ENCODE results near the gene SRSF9. TPM values are rescaled to one million over a fixed set of nuclear protein-coding genes. Genes with fewer than 3 reads are reported as not detected.
"Not testable (repeated sequence)": the region's sequence is repeated elsewhere in the genome, so short reads cannot be mapped to it uniquely, and the experiment has no call there.

Gene SRSF9
- total RNA-seq (100 to 1,000 TPM in 2 of 5 donors, 10 to 100 TPM in 3; 41.1 to 218 (median 92.3) TPM), polyA plus RNA-seq (100 to 1,000 TPM in 2 of 3 donors, 10 to 100 TPM in 1; 86.1 to 116 (median 112) TPM)
- long read RNA-seq, donor 1, transcript SRSF9-204 (2 exons, 1,446 nt): minor isoform, 16 of 103 reads
- long read RNA-seq, donor 1, transcript SRSF9-201 (4 exons, 1,201 nt): major isoform, 45 of 103 reads
- long read RNA-seq, donor 1, transcript SRSF9-203 (1 exons, 1,704 nt): minor isoform, 40 of 103 reads
- long read RNA-seq, donor 1, partial matches to known transcripts: 0 of 103 reads
- long read RNA-seq, donor 1, other reads (novel, unspliced or antisense): 0 of 103 reads
- long read RNA-seq, donor 2, transcript SRSF9-203 (1 exons, 1,704 nt): minor isoform, 23 of 121 reads
- long read RNA-seq, donor 2, transcript SRSF9-204 (2 exons, 1,446 nt): minor isoform, 16 of 121 reads
- long read RNA-seq, donor 2, transcript SRSF9-201 (4 exons, 1,201 nt): major isoform, 70 of 121 reads
- long read RNA-seq, donor 2, partial matches to known transcripts: 8 of 121 reads
- long read RNA-seq, donor 2, other reads (novel, unspliced or antisense): 0 of 121 reads
- long read RNA-seq, donor 3, transcript SRSF9-203 (1 exons, 1,704 nt): major isoform, 44 of 115 reads
- long read RNA-seq, donor 3, transcript SRSF9-204 (2 exons, 1,446 nt): minor isoform, 28 of 115 reads
- long read RNA-seq, donor 3, transcript SRSF9-201 (4 exons, 1,201 nt): minor isoform, 41 of 115 reads
- long read RNA-seq, donor 3, partial matches to known transcripts: 0 of 115 reads
- long read RNA-seq, donor 3, other reads (novel, unspliced or antisense): 0 of 115 reads
- long read RNA-seq, donor 4, transcript SRSF9-203 (1 exons, 1,704 nt): minor isoform, 9 of 23 reads
- long read RNA-seq, donor 4, transcript SRSF9-201 (4 exons, 1,201 nt): major isoform, 11 of 23 reads
- long read RNA-seq, donor 4, partial matches to known transcripts: 0 of 23 reads
- long read RNA-seq, donor 4, other reads (novel, unspliced or antisense): 0 of 23 reads
- long read RNA-seq, donor 5, transcript SRSF9-203 (1 exons, 1,704 nt): minor isoform, 58 of 183 reads
- long read RNA-seq, donor 5, transcript SRSF9-204 (2 exons, 1,446 nt): minor isoform, 30 of 183 reads
- long read RNA-seq, donor 5, transcript SRSF9-201 (4 exons, 1,201 nt): major isoform, 83 of 183 reads
- long read RNA-seq, donor 5, partial matches to known transcripts: 8 of 183 reads
- long read RNA-seq, donor 5, other reads (novel, unspliced or antisense): 0 of 183 reads
- long read RNA-seq, donor 6, transcript SRSF9-203 (1 exons, 1,704 nt): minor isoform, 90 of 374 reads
- long read RNA-seq, donor 6, transcript SRSF9-202 (2 exons, 946 nt): minor isoform, 12 of 374 reads
- long read RNA-seq, donor 6, transcript SRSF9-201 (4 exons, 1,201 nt): major isoform, 173 of 374 reads
- long read RNA-seq, donor 6, transcript SRSF9-204 (2 exons, 1,446 nt): minor isoform, 75 of 374 reads
- long read RNA-seq, donor 6, partial matches to known transcripts: 19 of 374 reads
- long read RNA-seq, donor 6, other reads (novel, unspliced or antisense): 5 of 374 reads
- long read RNA-seq, donor 7, transcript SRSF9-201 (4 exons, 1,201 nt): major isoform, 70 of 620 reads
- long read RNA-seq, donor 7, transcript SRSF9-204 (2 exons, 1,446 nt): minor isoform, 20 of 620 reads
- long read RNA-seq, donor 7, transcript SRSF9-203 (1 exons, 1,704 nt): minor isoform, 59 of 620 reads
- long read RNA-seq, donor 7, partial matches to known transcripts: 76 of 620 reads
- long read RNA-seq, donor 7, other reads (novel, unspliced or antisense): 393 of 620 reads
- long read RNA-seq, donor 8, transcript SRSF9-201 (4 exons, 1,201 nt): major isoform, 96 of 267 reads
- long read RNA-seq, donor 8, transcript SRSF9-204 (2 exons, 1,446 nt): minor isoform, 43 of 267 reads
- long read RNA-seq, donor 8, transcript SRSF9-202 (2 exons, 946 nt): minor isoform, 6 of 267 reads
- long read RNA-seq, donor 8, transcript SRSF9-203 (1 exons, 1,704 nt): minor isoform, 90 of 267 reads
- long read RNA-seq, donor 8, partial matches to known transcripts: 26 of 267 reads
- long read RNA-seq, donor 8, other reads (novel, unspliced or antisense): 6 of 267 reads
- long read RNA-seq, donor 9, transcript SRSF9-201 (4 exons, 1,201 nt): minor isoform, 98 of 251 reads
- long read RNA-seq, donor 9, transcript SRSF9-204 (2 exons, 1,446 nt): minor isoform, 25 of 251 reads
- long read RNA-seq, donor 9, transcript SRSF9-203 (1 exons, 1,704 nt): major isoform, 113 of 251 reads
- long read RNA-seq, donor 9, partial matches to known transcripts: 12 of 251 reads
- long read RNA-seq, donor 9, other reads (novel, unspliced or antisense): 0 of 251 reads
- long read RNA-seq, donor 10, transcript SRSF9-201 (4 exons, 1,201 nt): minor isoform, 26 of 74 reads
- long read RNA-seq, donor 10, transcript SRSF9-203 (1 exons, 1,704 nt): major isoform, 31 of 74 reads
- long read RNA-seq, donor 10, transcript SRSF9-204 (2 exons, 1,446 nt): minor isoform, 16 of 74 reads
- long read RNA-seq, donor 10, partial matches to known transcripts: 0 of 74 reads
- long read RNA-seq, donor 10, other reads (novel, unspliced or antisense): 0 of 74 reads

- H3K27me3 ChIP-seq: no peaks in the 10 kb centered on the region
- H3K27ac ChIP-seq: peak within 1 kb of the TSS; percentile 94 to 97 (median 95)
- peaks cover 9 to 30% (median 25%) of the 10 kb centered on the region in 4 donors for H3K36me3 ChIP-seq
- H3K4me3 ChIP-seq: peak within 1 kb of the TSS; percentile 80 to 98 (median 88)
- intact Hi-C loops (cut with DNase I; ENCODE audit: low total_unique reads): no loop called here
- H3K4me1 ChIP-seq: peaks cover 33 to 65% (median 47%) of the 10 kb centered on the region in 4 donors
- H3K9me3 ChIP-seq: no peaks in the 10 kb centered on the region
- DNase-seq: peak; percentile 96 to 99
- WGBS, 5 donors: 0 to 1% (median 1%) methylated on average over 6 to 88 of the region's 88 CpGs
- TF ChIP-seq CTCF (IDR thresholded peaks at IDR 0.05) (peak in 5 of 7 experiments; percentile 77 to 93 (median 87)), POLR2AphosphoS5 (IDR thresholded peaks at IDR 0.05) (peak; percentile 82 to 96 (median 89)), POLR2A (IDR thresholded peaks at IDR 0.05) (peak in 1 of 4 donors; percentile 21), EP300 (IDR thresholded peaks at IDR 0.05) (no peak)
Measured at GRCh38 chr12:120469450-120470149, at the start of gene SRSF9. Gene SRSF9 (minus strand): TSS chr12:120469748. CDS start chr12:120469609, 139 bp downstream.

- DNase-seq; H3K9me3 ChIP-seq; H3K27me3 ChIP-seq; H3K4me1 ChIP-seq; H3K27ac ChIP-seq; intact Hi-C loops (cut with DNase I; ENCODE audit: low total_unique reads); H3K4me3 ChIP-seq: not testable (repeated sequence)
- H3K36me3 ChIP-seq: peaks cover 13 to 81% (median 78%) of the 10 kb centered on the region in 4 donors
- 96 to 98% (median 98%) methylated on average over 8 of the region's 8 CpGs for WGBS, 5 donors
Measured at GRCh38 chr12:120519324-120519723, 49.8 kb upstream of the SRSF9 start.

GRCh38 chr12:120515496-120515895 is 45.9 kb upstream of the SRSF9 start:
- intact Hi-C loops (cut with DNase I; ENCODE audit: low total_unique reads): no loop called here
- TF ChIP-seq POLR2AphosphoS5 (IDR thresholded peaks at IDR 0.05) (no peak), CTCF (IDR thresholded peaks at IDR 0.05) (no peak), EP300 (IDR thresholded peaks at IDR 0.05) (no peak), POLR2A (IDR thresholded peaks at IDR 0.05) (no peak)
- no peak for DNase-seq
- no peaks in the 10 kb centered on the region for H3K9me3 ChIP-seq
- no peaks in the 10 kb centered on the region for H3K4me1 ChIP-seq
- H3K27ac ChIP-seq: no peak overlapping the region
- no peak overlapping the region for H3K4me3 ChIP-seq
- H3K36me3 ChIP-seq: peaks cover 24 to 84% (median 82%) of the 10 kb centered on the region in 4 donors
- H3K27me3 ChIP-seq: no peaks in the 10 kb centered on the region
- WGBS, 5 donors: 88 to 98% (median 95%) methylated on average over 2 of the region's 2 CpGs
